Measurements from ENCODE around the gene AADACL2.

DNA sequence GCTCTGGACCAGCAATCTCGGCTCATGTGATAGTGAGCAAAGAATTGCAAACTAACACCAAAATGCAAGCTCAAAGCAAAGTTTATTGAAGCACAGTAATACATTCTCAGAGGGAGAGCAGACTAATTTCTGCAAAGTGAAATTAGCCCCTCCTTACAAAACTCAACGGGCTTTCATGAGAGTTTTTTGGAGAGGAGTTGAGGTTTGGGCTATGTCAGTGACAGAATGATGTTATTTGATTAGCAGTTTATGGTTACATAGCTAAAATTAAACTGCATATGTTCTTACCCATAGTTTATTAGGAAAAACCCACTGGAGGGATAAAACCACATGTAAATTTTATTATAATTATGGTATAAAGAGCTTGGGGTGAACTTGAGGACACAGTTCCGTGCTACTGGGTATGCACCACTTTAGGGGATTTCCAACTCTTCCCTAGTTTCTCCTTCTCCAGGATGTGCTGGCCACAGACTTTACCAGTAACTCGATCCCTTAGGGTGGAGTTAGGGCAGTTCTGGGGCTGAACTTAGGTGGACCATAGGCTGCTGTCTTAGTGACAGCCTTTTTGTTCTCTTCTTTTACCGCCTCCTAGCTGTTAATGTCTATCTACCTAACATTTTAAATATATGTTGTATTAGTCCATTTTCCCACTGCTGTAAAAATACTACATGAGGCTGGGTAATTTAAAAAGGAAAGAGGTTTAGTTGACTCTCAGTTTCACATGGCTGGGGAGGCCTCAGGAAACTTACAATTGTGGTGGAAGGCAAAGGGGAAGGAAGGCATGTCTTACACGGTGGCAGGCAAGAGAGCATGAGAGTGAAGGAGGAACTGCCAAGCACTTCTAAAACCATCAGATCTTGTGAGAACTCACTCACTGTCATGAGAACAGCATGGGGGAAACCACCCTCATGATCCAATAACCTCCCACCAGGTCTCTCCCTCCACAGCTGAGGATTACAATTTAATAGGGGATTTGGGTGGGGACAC is 8.9 kb upstream of the AADACL2 start:
- TF ChIP-seq, protein P1, sequence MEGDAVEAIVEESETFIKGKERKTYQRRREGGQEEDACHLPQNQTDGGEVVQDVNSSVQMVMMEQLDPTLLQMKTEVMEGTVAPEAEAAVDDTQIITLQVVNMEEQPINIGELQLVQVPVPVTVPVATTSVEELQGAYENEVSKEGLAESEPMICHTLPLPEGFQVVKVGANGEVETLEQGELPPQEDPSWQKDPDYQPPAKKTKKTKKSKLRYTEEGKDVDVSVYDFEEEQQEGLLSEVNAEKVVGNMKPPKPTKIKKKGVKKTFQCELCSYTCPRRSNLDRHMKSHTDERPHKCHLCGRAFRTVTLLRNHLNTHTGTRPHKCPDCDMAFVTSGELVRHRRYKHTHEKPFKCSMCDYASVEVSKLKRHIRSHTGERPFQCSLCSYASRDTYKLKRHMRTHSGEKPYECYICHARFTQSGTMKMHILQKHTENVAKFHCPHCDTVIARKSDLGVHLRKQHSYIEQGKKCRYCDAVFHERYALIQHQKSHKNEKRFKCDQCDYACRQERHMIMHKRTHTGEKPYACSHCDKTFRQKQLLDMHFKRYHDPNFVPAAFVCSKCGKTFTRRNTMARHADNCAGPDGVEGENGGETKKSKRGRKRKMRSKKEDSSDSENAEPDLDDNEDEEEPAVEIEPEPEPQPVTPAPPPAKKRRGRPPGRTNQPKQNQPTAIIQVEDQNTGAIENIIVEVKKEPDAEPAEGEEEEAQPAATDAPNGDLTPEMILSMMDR (conservative IDR thresholded peaks at IDR 0.05; ENCODE audit: low read length): no peak
- no peak for TF ChIP-seq EZH2phosphoT487 (IDR thresholded peaks at IDR 0.05; ENCODE audit: borderline replicate concordance, low read depth, low read length)
